Activated CD4-positive, alpha-beta T cell treated with anti-CD3 and anti-CD28 coated beads, Interleukin-2, amount 50 U/mL, for 48 hours (primary cell): Measurements from ENCODE around the gene CRYGA.
"Not testable (repeated sequence)": the region's sequence is repeated elsewhere in the genome, so short reads cannot be mapped to it uniquely, and the experiment has no call there.

Source experiments
- DNase-seq, 2 experiments: peaks; one replicate each; pipeline ENCODE4 v3.0.0-alpha.2; 2020

Gene CRYGA

DNA sequence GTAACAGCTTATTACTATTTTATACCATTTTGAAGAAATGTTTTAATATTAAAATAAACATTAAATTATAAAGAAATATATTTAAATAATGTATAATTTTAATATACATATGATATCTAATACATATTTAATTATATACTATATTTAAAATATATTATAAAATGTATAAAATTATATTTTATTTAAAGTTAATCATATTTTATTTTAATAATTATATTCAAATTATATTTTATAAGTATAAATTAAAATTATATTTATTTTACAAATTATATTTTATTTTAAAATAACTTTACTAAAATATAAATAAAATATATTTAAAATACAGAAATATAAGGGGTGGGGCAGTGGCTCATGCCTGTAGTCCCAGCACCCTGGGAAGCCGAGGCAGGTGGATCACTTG lies 41.1 kb downstream of the CRYGA start:
- no peak for DNase-seq

DNA sequence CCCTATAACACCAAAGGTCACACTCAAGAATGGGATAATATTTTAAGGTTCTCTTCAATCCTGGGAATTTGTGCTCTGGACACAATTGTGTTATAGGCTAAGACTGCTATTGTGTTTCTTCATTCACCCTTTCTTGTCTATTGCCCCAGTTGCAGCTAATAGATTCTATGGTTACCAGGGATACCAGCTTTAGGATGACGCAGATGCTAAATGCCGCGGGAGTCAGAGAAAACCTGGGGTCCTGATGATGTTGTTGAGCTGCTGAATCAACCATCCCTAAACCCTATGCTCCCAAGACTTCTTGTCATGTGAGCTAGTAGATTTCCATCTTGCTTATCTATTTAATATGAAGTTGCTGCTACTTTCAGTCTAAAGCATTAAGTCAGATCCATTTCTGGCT lies 44.5 kb downstream of the CRYGA start:
- DNase-seq, result no peak

DNA sequence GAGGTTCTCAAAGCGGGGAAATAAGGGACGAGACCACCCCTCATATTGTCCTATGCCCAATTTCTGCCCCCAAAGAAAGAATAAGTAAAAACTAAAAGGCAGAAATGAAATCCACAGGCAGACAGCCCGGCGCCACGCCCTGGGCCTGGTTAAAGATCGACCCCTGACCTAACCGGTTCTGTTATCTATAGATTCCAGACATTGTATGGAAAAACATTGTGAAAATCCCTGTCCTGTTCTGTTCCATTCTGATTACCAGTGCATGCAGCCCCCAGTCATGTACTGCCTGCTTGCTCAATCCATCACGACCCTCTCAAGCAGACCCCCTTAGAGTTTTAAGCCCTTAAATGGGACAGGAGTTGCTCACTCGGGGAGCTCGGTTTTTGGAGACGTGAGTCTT lies 46.0 kb downstream of the CRYGA start:
- DNase-seq, result not testable (repeated sequence)

DNA sequence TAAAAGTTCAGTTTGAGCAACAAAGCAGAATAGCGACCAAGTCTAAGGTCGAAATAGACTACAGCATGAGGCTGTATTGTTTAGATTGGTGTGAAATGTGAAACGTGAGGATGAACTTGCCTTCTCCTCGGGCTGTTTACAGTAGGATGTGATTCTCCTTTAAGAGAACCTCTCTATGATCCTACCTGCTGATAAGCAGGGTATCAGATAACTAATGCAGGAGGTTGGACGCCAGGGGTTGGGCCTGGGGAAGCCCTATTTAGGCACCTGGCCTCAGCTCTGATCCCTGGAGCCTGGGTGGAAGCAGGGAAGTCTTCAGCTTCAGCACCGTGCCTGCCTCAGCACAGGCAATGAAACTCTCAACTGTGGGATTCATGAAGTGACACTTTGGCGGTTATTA lies 50.4 kb downstream of the CRYGA start:
- no peak for DNase-seq

DNA sequence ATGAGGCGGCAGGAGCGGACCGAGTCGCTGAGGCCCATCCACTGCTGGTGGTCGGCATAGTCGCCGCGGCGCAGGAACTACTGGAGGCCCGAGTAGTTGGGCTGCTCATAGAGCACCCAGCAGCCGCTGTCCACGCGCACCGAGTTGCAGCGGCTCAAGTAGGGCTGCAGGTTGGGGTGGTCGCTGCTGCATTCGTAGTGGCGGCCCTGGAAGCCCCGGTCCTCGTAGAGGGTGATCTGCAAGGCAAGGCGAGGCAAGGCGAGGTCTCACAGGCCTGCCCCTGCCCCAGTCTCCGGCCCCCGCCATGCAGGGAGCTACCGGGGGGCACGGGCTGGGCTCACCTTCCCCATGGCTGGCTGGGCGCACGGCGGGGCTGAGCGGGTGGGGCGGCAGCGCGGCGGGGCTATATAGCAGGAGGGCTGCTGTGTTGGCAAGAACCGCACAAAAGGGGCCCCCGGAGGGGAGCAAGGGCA lies 51.1 kb downstream of the CRYGA start:
- DNase-seq, result not testable (repeated sequence)
